HK-2 (cell line): Measurements from ENCODE around the gene CATSPERE.
"Not testable (repeated sequence)": the region's sequence is repeated elsewhere in the genome, so short reads cannot be mapped to it uniquely, and the experiment has no call there.

Experiments used
- DNase-seq: peaks from one replicate; pipeline ENCODE4 v3.0.0-alpha.2; 2018; ENCODE audit not compliant: unreplicated experiment

CATSPERE gene

DNA sequence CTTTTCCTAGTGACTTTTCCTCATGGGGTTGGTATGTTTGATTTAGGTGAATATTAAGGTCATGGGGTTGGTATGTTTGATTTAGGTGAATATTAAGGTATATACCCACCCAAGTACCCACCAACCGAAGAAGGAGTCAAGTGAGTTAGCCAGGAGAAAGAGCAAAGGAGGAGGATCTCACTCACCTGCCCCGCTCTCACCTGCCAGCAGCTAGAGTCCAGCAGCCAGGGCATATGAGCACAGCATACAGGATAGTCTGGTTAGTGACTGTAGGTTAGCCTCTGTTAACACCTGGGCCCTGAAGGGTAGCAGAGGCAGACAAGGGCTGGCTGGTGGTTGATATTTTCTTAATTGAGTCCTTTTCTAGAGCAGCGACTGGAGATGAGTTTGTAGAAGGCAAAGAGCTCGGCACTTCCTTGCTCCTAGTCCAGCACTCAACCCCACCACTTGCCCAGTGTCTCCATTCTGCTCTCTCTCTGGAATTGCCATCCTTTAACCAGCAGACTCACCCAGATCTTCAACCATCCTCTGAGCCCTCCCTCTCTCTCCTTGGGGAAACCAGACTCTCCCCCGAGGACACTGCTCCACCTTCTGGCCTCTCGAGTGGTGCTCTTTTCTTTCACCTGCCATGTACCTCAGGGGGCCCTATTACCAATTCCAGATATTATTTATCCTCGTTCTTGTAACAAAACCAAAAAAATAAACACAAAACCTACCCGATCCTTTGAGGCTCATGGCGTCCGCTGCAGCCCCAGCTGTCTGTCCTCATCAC, 175.6 kb downstream of the CATSPERE start:
- no peak for DNase-seq

DNA sequence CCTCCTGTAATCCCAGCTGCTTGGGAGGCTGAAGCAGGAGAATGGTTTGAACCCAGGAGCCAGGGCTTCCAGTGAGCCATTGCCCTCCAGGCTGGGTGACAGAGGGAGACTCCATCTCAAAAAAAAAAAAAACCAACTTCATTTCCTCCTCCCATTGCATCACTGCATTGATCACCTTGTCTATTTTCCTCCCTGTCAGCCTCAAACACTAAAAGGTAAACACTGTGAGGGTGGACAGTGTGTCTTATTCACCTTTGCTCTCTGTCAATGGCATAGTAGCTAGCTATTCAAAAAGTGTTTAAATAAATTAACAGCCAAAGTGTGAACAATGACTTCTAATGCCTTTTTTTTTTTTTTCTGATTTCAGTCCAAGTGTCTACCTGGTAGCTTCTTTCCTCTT, 178.5 kb downstream of the CATSPERE start:
- DNase-seq = no peak

DNA sequence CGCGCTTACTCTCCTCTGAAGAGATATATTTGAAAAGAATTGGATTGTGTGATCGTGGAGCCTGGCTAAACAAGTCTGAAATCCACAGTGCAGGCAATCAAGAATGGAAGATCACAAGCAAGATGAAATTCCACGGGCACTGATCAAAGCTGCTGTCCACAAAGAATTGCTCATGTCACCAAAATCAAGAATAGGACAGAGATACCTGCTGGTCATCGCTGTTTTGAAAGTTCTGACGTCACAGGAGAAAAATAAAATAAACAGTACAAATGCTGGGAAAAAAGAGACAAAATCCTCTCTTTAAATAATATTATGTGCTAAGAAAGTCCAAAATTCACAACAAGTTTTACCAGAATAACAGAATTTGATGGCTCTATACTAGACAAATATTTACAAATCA, 179.8 kb downstream of the CATSPERE start:
- no peak for DNase-seq

DNA sequence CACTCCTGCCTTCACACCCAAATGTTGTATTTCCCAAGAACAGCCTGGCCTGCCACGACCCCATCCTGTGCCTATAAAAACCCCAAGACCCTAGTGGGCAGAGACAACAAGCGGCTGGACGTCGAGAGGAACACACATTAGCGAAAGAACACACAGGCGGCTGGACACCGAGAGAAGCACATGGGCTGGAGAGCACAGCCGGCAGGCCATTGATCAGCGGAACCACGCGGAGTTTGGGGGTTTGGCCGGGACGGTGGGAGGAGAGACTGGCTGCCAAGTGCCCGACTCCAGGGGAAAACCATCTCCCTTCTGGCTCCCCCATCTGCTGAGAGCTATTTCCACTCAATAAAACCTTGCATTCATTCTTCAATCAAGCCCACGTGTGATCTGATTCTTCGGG, 181.5 kb downstream of the CATSPERE start:
- DNase-seq = no peak

DNA sequence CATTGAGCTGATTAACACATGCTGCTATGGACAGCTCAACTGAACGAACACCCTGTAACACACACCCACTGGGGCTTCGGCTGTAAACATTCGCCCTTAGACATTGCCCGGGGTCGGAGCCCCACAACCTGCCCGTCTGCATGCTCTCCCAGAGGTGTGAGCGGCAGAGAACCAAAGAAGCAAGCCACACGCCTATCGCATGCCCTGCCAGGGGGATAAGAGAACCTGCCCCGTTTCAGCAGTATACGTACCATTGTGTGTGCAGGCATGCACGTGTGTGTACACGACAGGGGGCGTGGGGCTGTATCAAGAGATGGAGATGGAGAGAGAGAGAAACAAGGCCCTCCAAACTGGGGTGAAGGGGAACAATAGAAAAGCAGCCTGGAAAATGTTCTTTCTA, 181.9 kb downstream of the CATSPERE start:
- no peak for DNase-seq

DNA sequence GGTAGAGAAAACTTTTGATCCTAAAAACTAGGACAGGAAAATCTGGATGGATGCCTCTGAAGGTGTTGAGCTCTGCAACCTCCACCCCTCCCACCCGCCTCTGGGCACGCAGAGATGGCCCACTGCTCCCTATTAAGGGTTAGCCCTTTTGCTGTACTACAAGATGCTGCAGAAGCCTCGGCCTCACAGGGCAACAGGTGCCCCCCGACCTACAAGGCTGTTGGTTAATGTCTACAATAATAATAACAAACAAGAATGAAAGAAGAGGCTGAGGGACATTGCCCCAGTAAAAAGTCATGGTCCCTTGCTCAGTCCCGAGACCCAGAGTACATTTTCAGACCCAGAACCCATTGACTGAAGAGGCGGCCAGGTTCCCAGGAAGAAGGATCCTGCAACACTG, 184.3 kb downstream of the CATSPERE start:
- DNase-seq = no peak

DNA sequence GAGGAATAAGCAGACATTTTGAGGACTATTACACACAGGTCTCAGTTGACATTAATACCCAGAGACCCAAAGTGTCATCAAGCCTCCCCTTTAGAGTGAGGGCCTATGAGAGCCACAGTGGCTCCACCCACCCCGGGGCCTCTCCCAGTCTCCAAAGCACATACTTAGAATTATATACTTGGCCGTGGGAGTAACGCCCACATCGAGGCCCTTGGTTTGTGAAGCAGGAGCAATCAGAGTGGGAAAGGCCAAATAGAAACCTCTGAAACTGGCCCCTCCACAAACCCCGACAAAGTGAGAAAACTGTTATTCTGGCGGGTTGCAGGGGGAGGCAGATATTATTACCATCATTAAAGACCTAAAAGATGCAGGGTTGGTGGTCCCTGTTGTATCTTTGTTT, 184.8 kb downstream of the CATSPERE start:
- no peak for DNase-seq

DNA sequence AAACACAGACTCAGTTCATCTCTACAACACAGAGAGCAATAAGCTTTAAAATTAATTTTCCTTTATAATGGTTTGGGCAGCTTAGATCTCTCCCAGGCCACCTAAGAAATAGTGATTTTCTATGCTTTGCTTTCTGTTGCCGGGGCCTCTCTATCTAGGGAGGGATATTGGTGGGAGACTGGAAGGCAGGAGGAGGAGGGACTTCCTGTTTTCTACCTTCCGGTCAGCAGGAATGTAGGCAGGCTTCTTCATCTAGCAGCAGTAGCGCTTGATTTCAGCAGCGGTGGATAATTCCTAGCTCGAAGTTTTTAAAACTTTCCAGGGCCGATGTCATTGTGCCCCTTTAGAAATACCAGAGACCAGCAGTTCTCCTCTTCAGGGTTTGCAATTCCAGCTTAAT, 186.7 kb downstream of the CATSPERE start:
- DNase-seq = no peak

DNA sequence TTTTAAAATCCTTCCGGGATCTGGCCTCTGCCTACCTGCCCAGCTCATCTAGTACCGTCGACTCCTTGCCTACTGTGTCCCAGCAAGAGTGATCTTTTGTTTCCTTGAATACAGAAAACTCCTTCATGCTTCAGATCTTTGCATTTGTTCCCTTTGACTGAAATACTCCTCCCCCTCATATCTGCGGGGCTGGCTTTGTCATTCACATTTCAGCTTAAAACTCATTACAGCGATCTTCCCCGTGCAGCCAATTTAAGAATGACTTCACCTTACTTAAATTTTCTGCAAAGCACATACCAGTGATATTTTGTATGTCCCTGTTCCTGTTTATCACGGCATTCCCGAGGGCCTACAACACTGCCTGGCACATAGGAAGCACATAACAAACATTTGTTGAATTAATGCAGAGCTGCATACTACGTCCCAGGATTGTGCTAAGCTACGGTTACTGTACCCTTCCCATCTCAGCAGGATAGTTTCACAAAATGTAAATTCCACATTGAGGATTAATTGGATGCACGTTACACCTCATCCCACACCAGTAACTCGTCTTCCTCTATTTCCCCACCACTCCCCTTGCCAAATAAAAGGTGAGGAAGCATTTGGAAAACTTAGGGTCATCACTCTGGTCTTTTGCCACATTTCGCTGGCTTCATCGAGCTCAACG, 191.0 kb downstream of the CATSPERE start:
- no peak for DNase-seq

DNA sequence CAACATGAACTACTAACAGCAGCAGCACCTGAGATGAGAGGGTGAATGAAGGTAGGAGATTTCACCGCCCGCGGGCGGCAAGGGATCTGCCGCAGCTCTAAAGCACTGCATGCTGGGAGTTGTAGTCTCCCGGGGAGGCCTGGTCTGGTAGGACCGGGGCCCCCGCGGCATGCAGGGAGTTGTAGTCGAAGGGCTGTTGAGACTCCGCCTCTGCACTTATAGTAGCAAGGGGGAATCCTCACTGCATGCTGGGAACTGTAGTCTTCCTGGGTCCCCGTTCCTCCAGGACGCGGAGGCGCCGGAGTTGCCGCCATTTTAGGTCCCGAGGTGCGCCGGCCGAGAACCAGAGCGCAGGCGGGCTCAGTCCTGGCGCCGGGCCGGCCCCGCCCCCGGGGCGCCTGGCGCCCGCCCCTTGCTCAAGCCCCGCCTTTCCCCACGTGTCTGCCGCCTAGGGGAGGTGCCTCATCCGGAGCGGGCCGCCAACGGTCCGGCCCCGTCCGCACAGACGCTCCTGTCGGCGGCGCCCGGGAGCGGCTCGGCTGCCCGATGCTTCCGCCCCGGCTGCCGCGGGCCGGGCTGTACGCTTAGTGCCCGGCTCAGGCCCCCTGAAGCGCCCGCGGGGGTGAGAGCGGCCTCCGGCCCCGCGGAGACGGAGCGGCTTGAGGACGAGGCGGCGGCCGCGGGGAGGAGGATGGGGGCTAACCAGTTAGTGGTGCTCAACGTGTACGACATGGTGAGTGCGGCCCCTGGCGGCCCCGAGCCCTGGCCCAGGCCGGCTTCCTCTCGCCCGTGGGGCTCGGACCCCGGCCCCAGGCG, 191.8 kb downstream of the CATSPERE start, which contains the start of gene DESI2:
Gene DESI2, plus strand, starts transcription at position 504 of the 816 bp plus-strand sequence. Its CDS starts 188 bp downstream, at position 692.
- peak; percentile 100 for DNase-seq

DNA sequence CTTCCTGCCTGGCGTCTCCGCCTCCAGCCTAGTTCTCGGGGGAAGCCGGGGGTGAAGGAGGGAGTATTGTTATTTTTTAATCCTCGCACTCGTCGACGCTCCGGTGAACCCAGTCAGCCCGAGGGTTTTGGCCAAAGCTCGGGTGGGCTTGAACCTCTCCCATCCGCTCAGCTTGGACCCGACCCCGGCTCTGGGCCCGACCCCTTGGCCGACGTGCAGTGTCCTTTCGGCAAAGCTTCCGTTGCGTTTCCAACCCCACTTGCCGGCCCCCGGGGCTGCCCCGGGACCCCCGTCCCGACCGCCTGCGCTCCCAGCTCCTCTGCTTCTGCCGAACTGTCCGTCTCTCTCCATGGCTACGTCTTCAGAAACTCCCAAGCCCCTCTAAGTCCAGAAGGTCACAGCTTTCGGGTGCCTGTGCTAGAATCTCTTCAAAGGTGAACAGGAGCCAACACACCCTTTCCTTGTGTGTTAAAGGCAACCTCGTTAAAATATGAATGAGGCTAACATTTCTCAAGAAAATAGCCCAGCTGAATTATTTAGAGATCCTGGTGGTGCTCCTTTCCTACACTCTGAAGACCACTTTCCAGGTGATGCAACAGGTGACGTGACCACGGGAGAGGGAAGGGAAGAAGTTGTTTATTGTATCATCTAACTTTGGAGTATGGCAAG, 192.5 kb downstream of the CATSPERE start:
- peak; percentile 36 for DNase-seq

DNA sequence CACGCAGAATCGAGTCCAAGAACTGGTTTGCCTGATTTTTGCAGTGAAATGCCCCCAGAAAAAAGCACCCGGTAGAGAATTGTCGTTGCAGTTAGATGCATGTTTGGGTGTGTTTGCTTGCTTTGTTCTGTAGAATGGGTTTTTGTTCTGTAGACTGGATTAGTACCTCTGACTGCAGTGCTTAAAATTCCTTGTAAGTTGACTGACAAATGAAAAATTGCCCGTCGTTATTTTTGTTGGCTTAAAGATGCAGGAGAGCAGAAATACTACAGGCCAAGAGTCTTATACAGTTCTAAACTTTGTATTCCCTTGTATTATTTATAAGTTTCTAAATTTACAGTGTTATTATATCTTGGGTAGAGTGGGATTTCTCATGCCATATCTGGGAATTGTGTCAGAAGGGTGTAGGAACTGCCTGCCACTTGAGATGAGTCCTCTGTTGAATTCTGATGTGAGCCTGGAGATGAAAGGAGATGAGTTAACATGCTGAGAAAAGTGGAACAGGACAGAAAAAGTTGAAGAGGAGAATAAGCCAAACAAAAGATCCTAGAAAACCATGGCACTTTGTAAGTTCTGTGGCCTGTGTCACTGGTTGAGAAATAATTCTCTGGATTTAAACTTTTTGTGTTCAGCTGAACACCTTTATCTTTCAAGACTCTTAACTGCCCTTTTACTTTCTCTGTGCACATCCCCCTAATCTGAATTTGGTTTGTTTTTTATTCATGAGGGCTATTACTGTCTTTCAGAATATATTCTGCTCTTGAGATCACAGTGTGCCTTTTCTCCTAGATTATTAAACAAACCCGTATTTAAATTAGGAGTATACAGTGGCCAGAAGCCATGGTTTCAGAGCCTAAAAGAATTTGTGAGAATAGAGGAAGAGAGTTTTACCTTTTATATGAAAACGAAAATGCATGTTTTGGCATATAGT, 193.3 kb downstream of the CATSPERE start:
- no peak for DNase-seq

DNA sequence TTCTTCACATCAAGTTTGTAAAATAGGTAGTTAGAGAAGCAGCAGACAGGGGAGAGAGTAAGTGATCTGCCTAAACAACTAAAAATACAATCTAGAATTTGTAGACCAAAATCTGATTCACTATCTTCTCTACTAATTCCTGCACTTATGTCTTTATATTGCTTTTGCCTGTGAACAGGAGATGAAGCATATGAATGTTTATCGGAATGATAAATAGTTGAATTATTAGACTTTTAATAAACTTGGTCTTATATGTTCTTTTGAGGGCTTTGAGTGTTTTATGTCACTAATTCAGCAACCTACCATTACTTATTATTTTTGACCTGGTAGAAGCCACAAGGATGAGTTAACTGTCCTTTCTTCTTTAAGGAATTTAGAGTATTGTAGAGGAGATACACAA, 194.1 kb downstream of the CATSPERE start:
- DNase-seq = no peak

DNA sequence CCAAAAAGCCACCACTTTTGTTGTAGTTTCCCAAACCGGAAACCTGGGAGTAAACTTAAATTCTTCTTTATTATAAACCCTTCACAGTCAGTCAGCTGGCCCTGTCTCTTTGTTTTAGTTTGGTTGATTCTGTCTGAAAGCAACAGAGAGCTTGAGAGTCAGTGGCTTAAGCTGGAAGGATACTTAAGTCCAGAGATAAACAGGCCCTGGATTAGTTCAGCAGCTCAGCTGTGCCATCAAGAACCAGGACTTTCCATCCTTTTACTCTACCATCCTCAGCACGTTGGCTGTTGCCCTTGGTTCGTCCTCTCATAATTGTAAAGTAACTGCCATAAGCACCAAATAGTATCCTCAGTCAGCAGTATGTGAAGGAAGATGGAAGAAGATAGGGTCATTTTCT, 196.3 kb downstream of the CATSPERE start:
- no peak for DNase-seq

DNA sequence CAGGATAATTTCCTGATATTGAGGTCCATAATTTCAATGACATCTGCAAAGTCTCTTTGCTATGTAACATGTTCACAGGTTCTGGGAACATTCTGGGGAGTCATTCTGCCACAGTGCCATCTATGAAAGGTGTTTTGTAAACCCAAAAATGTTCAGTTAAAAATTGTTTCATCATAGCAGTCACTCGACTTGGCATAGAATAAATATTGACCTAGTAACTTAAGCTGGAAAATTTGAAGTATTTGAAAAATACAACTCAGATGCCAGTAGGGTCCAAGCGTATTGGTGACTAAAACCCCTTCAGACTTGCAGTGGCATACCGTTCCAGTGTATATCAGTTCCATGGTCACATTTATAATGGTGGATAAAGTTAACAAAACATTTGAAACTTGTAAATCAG, 198.6 kb downstream of the CATSPERE start:
- no peak for DNase-seq

DNA sequence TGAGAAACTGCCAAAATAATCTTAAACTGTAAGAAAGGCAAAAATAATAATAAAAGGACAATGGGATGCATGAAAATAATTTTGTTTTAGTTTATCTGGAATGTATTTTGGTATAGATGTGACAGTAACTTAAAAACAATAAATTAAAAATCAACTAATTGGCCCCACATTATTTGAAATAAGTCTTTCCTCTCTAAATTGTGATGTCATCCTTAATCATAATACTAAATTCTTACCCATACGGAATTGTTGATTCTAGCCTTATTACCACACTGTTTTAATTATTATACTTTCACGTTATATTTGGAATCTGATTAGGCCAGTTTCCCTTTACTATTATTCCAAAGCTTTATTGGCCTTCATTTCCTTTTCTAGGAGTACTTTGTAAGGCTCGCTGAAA, 199.5 kb downstream of the CATSPERE start:
- no peak for DNase-seq

DNA sequence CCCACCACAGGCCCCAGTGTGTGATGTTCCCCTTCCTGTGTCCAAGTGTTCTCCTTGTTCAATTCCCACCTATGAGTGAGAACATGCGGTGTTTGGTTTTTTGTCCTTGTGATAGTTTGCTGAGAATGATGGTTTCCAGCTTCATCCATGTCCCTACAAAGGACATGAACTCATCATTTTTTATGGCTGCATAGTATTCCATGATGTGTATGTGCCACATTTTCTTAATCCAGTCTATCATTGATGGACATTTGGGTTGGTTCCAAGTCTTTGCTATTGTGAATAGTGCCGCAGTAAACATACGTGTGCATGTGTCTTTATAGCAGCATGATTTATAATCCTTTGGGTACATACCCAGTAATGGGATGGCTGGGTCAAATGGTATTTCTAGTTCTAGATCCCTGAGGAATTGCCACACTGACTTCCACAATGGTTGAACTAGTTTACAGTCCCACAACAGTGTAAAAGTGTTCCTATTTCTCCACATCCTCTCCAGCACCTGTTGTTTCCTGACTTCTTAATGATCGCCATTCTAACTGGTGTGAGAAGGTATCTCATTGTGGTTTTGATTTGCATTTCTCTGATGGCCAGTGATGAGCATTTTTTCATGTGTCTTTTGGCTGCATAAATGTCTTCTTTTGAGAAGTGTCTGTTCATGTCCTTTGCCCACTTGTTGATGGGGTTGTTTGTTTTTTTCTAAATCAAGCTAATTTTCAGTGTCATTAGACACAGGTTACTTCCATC, 200.7 kb downstream of the CATSPERE start:
- not testable (repeated sequence) for DNase-seq

DNA sequence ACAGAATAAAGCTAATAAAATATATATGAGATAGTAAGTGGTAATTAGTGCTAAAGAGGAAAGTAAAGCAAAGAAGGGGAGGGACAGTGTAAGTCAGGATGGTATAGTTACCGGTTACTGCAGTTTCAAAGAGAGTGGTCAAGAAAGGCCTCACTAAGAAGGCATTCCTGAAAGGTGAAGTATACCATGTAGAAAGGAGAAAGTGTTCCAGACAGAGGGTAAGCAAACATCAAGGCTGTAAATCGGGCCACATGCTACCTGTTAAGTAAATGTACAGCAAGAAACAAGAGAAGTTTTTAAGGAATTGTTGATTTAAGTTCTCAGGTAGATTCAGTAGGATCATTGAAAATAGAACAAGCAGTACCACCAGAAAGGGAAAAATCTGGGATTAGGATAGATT, 201.5 kb downstream of the CATSPERE start:
- no peak for DNase-seq

DNA sequence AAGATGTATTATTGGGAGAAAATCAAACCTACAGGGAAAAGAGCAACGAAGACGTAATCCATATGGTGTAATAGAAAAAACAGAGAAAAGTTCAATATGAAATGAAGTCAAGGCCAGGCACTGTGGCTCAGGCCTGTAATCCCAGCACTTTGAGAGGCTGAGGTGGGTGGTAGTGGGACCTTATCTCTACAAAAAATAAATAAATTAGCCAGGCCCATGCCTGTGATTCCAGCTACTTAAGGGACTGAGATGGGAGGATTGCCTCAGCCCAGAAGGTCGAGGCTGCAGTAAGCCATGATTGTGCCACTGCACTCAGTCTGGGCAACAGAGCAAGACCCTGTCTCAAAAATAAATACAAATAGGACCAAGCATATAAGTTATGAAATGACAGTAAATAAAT, 203.3 kb downstream of the CATSPERE start:
- DNase-seq = no peak

DNA sequence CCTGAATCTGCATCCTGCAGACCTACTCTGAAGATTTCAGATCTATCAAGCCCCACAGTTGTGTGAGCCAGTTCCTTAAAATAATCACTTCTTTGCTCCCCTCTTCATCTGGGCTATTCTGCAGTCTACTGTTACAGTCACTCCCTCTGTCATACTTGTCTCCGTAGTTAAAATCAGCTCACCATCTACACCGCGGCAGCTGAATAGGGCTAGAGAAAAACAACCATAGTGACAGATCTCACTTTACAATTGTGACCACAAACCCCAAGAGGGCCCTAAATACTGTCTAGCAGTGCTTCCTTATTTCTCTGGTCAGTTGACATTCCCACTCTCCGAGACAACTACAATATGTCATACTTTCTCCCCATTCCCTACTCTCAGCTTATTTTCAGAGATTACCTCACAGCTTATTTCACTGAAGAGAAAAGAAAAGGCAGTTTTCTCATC, 204.7 kb downstream of the CATSPERE start:
- DNase-seq = no peak
